Esophagus squamous epithelium (tissue), 5 donors: ENCODE measurements around the gene PCDHA2. TPM values are rescaled to one million over a fixed set of nuclear protein-coding genes. Genes with fewer than 3 reads are reported as not detected.
"Not testable (repeated sequence)": the region's sequence is repeated elsewhere in the genome, so short reads cannot be mapped to it uniquely, and the experiment has no call there.

Experiments used
- DNase-seq: peaks from one replicate; lab custom pipeline; 2025; lab: John Stamatoyannopoulos, UW
- H3K27ac ChIP-seq, 4 donors: fragments of 200-600 bp; sonication (generic); one replicate each; pipeline ENCODE4 v1.5.1; 2016 to 2019; ENCODE audit warnings: mild to moderate bottlenecking in 1 of 4
- H3K27me3 ChIP-seq, 4 donors: fragments of 200-600 bp; sonication (generic); 1 replicate in 3 of 4; 2 replicates in 1 of 4; pipeline versions ENCODE4 v1.5.1 to v1.6.0; 2017 to 2021; ENCODE audit warnings: antibody characterized with exemption in 1 of 4
- H3K36me3 ChIP-seq, 3 donors: fragments of 200-600 bp; sonication (generic); one replicate each; pipeline ENCODE4 v1.5.1; 2016 to 2019
- H3K4me1 ChIP-seq, 3 donors: fragments of 200-600 bp; sonication (generic); one replicate each; pipeline ENCODE4 v1.5.1; 2017 to 2019
- H3K4me3 ChIP-seq, 4 donors: fragments of 200-600 bp; sonication (generic); 1 replicate in 3 of 4; 2 replicates in 1 of 4; pipeline ENCODE4 v1.5.1; 2016 to 2019; ENCODE audit warnings: mild to moderate bottlenecking in 2 of 4, moderate library complexity in 1 of 4
- H3K9me3 ChIP-seq, 3 donors: fragments of 200-600 bp; sonication (generic); one replicate each; pipeline ENCODE4 v1.5.1; 2016 to 2019
- CTCF ChIP-seq, 6 experiments: fragments of 450-650 bp in 4 of 6; fragments of 200-600 bp in 2 of 6; sonication (generic) in 2 of 6; IDR thresholded peaks; one replicate each; pipeline ENCODE4 v1.5.1; 2016 to 2019; ENCODE audit warnings: antibody characterized with exemption in 6 of 6, mild to moderate bottlenecking in 4 of 6, moderate library complexity in 4 of 6
- POLR2A ChIP-seq, 4 donors: fragments of 450-650 bp; IDR thresholded peaks; one replicate each; pipeline ENCODE4 v1.6.1; 2017; ENCODE audit warnings: antibody characterized with exemption in 4 of 4, mild to moderate bottlenecking in 4 of 4, moderate library complexity in 3 of 4
- WGBS, 2 donors: methylation state at CpG; one replicate each; pipeline ENCODE4 v1.1.5; 2018; 5-methylcytosine and 5-hydroxymethylcytosine counted together
- intact Hi-C: fragments of 100-400 bp; cut with DNase I; formaldehyde crosslinking; loops from one replicate; pipeline ENCODE4 v1.15.0; 2022
- total RNA-seq, 4 donors: library from RNA; depleted of rRNA; stranded (reverse); fragments of >200 nt; gene quantifications; one replicate each; pipeline ENCODE4 v1.1.0, GENCODE V29; 2016
- donor health status: DM: yes; HTN: yes; CAD: no.

The PCDHA2 gene
- total RNA-seq, 4 donors from 2014 or later = not detected

GRCh38 chr5:140806834-140807775 lies 12.5 kb downstream of the PCDHA2 start, which contains the start of gene PCDHA4:
TSS of gene PCDHA4 (plus strand) at chr5:140807068.
- intact Hi-C loops = no loop called here
- WGBS, 2 donors = 24 to 38% methylated on average over 9 to 38 of the region's 47 CpGs
- peak within 1 kb of the TSS in 3 of 4 donors; percentile 35 to 54 (median 35) for H3K4me3 ChIP-seq
- H3K4me1 ChIP-seq = no peaks in the 10 kb centered on the region
- peaks cover 0 to 22% (median 0%) of the 10 kb centered on the region in 4 donors for H3K27me3 ChIP-seq
- no peaks in the 10 kb centered on the region for H3K36me3 ChIP-seq
- no peak for DNase-seq
- TF ChIP-seq POLR2A (IDR thresholded peaks at IDR 0.05) (no peak), CTCF (IDR thresholded peaks at IDR 0.05) (peak in 2 of 6 experiments; percentile 17 to 29)
- H3K27ac ChIP-seq = peak within 1 kb of the TSS in 1 of 4 donors; percentile 34
- peaks cover 0 to 47% (median 23%) of the 10 kb centered on the region in 3 donors for H3K9me3 ChIP-seq

- DNase-seq, H3K27ac ChIP-seq, intact Hi-C loops, H3K36me3 ChIP-seq, H3K4me3 ChIP-seq, H3K4me1 ChIP-seq: not testable (repeated sequence)
- Histone ChIP-seq H3K9me3 (peaks cover 0 to 34% (median 11%) of the 10 kb centered on the region in 3 donors), H3K27me3 (peaks cover 0 to 10% (median 0%) of the 10 kb centered on the region in 4 donors)
- WGBS, 2 donors = 70 to 75% methylated on average over 5 to 52 of the region's 62 CpGs
Measured at GRCh38 chr5:140808241-140808888, 13.7 kb downstream of the PCDHA2 start.

GRCh38 chr5:140808889-140809291 lies 14.2 kb downstream of the PCDHA2 start:
- H3K36me3 ChIP-seq = no peaks in the 10 kb centered on the region
- peaks cover 0 to 32% (median 9%) of the 10 kb centered on the region in 3 donors for H3K9me3 ChIP-seq
- 76 to 96% methylated on average over 5 to 6 of the region's 43 CpGs for WGBS, 2 donors
- H3K27ac ChIP-seq = no peak overlapping the region
- no peaks in the 10 kb centered on the region for H3K4me1 ChIP-seq
- TF ChIP-seq POLR2A (IDR thresholded peaks at IDR 0.05) (no peak), CTCF (IDR thresholded peaks at IDR 0.05) (no peak)
- intact Hi-C loops = no loop called here
- no peak overlapping the region for H3K4me3 ChIP-seq
- no peak for DNase-seq
- H3K27me3 ChIP-seq = peaks cover 0 to 10% (median 0%) of the 10 kb centered on the region in 4 donors

- intact Hi-C loops = no loop called here
- H3K9me3 ChIP-seq = peaks cover 0 to 31% (median 23%) of the 10 kb centered on the region in 3 donors
Measured at GRCh38 chr5:140821375-140822280, 27.0 kb downstream of the PCDHA2 start, which contains the start of gene PCDHA5. TSS of gene PCDHA5 (plus strand) at chr5:140821613.

More at GRCh38 chr5:140821375-140822280, 27.0 kb downstream of the PCDHA2 start, which contains the start of gene PCDHA5:
- Histone ChIP-seq H3K4me1 (no peaks in the 10 kb centered on the region), H3K27ac (no peak within 1 kb of the TSS), H3K4me3 (no peak within 1 kb of the TSS), H3K27me3 (peaks cover 0 to 29% (median 0%) of the 10 kb centered on the region in 4 donors), H3K36me3 (no peaks in the 10 kb centered on the region)
- DNase-seq = no peak
- 28 to 45% methylated on average over 22 to 24 of the region's 39 CpGs for WGBS, 2 donors
- TF ChIP-seq POLR2A (IDR thresholded peaks at IDR 0.05) (no peak), CTCF (IDR thresholded peaks at IDR 0.05) (peak in 1 of 6 experiments; percentile 34)
